ENCODE measurements around the gene FAM120B.

- no peak for TF ChIP-seq POLR2AphosphoS5 (IDR thresholded peaks at IDR 0.05; ENCODE audit: low read depth)
- no peak for TF ChIP-seq CTCF (conservative IDR thresholded peaks at IDR 0.05; ENCODE audit: low read depth in 2 of 2)
- TF ChIP-seq JUNB (IDR thresholded peaks at IDR 0.05; ENCODE audit: unreplicated experiment), result no peak
- TF ChIP-seq CREB1 (CRISPR knock-in tag; IDR thresholded peaks at IDR 0.05; ENCODE audit: low read depth), result no peak
- no peak for TF ChIP-seq EZH2 (IDR thresholded peaks at IDR 0.05; ENCODE audit: low read depth, unreplicated experiment)
- TF ChIP-seq EZH2phosphoT487 (IDR thresholded peaks at IDR 0.05; ENCODE audit: unreplicated experiment), result no peak
- TF ChIP-seq REST (IDR thresholded peaks at IDR 0.05; ENCODE audit: unreplicated experiment), result no peak
- TF ChIP-seq ZNF462 (CRISPR knock-in tag; IDR thresholded peaks at IDR 0.05), result no peak
- TF ChIP-seq ZNF331 (CRISPR knock-in tag; IDR thresholded peaks at IDR 0.05; ENCODE audit: low read depth), result no peak
- TF ChIP-seq STAT1 (IDR thresholded peaks at IDR 0.05; ENCODE audit: unreplicated experiment), result no peak
- no peak for TF ChIP-seq NANOG (IDR thresholded peaks at IDR 0.05; ENCODE audit: borderline replicate concordance)
- TF ChIP-seq ETS1 (IDR thresholded peaks at IDR 0.05), result no peak
Measured at GRCh38 chr6:170308761-170309160, 2.2 kb downstream of the FAM120B start.

Measured in GM23338 (cell line).